NCI-H69 (cell line): ENCODE results near the gene UBALD1.

Source experiments
- DNase-seq: peaks from one replicate; lab custom pipeline; 2025; lab: John Stamatoyannopoulos, UW

The UBALD1 gene

DNA sequence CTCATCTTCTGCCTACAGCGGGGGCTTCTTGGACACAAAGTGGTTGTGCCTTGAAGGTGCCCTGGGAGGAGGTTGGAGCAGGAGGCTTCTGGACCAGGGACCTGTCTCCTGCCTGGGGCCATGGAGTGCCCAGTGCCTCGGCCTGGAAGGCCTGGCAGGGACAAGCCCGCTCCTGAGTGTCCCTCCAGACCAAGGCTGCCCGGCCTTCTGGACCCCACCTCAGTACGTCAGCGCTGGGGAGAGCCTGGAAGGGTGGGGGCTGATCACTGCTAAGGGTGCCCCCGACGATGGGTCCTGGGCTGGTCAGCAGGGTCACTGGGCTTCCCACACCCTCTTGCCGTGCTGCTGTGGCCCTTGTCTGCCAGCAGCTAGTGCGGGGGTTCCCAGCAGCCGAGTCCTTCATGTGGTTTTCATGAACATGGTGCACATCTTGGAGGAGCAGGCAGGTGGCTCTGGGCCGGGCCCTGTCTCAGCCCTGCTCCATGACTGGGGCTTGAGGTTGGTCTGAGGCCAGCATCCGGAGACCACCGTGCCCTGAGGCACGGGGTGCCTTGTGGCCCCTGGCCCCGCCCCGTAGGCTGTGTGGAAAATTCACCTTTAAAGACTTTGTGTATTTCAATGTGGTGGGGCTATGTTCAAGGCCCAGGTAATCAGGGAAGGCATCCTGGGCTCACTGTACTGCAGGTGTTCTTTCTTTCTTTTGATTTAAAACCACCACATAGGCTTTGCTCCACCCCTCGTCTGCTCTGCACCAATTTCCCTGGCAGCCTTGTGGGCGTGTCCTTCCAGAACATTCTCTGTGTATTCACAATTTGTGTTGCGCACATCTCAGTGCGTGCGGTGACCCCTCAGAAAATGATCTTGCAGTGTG, 32.3 kb upstream of the UBALD1 start:
- no peak for DNase-seq

DNA sequence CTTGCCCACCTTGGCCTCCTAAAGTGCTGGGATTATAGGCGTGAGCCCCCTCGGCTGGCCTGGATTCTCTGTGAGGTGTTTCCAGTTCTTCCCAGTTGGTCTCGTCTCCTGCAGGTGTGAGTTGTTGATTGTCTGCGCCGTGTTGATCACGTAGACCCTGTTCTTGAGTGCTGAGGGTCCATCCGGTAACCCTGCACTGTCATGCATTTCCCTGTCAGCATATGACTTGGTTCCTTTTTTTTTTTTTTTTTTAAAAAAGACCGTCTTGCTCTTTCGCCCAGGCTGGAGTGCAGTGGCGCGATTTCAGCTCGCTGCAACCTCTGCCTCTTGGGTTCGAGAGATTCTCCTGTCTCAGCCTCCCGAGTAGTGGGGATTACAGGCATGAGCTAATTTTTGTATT, 27.2 kb upstream of the UBALD1 start:
- no peak for DNase-seq

DNA sequence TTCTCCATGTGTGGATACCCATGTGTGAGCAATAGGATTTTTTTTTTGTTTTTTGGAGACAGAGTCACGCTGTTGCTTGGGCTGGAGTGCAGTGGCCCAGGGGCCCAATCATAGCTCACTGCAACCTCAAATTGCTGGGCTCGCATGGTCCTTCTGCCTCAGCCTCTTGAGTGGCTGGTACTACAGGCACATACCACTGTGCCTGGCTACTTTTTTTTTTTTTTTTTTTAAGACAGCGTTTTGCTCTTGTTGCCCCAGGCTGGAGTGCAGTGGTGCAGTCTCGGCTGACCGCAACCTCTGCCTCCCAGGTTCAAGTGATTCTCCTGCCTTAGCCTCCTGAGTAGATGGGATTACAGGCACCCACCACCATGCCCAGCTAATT, 26.6 kb upstream of the UBALD1 start:
- no peak for DNase-seq

DNA sequence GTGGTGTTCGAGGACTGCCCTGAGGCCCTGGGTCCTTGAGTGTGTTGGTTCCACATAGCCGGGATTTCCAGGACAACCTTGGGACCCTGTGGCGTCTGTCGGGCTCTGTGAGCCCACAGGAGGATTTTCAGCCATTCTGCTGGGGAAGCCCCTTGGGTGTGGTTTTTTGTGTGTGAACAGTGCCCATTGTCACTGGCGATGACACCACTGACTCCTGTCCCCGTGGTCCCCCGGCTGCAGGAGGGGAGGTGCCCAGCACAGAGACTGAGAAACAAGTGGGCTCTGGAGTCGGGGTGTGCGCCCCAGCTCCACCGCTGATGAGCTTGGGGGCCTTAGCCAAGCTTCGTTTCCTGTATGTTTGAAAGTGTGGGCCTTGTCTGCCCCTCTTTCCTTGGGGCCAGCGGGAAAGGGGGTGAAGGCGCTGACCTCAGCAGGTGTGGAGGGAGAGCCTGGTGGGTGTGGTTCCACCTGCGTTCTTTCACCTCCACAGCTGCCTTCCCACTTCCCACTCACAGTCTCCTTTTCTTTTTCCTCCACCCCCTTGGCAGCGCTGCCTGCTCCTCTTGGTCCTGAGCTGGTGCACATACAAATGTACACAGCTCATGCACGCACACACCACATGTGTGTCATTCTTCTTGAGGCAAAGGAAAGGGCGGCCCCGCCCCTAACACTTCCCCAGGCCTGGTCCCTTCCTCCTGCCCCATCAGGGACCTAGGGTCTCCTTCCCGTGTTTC, 26.1 kb upstream of the UBALD1 start:
- peak; percentile 16 for DNase-seq

DNA sequence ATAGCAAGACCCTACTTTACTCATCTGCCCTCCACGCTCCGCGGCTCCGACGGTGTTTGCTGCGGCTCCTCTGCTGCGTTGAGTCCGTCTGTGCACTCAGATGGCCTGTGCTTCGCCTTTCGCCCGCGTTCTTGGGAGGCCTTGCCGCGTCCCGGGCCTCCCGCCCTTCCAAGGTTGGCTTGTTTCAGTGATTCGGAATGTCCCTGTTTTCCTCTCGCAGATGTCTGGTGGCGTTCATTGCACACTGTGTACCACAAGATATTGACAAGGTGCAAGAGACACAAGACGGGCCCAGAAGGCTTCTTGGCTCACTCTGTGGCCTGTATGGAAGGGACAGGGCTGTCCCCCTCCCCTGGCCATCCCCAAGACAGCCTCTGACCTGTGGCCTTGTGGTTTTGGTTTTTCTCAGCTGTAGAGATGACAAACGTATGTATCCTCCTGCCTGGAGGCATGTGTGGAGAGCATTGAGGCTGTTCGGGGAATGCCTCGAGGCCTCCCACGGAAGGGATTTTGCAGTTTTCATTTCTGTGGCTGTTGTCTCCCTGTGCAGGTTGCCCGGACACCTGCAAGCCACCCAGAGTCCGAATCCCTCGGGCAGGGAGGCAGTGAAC, 25.3 kb upstream of the UBALD1 start:
- DNase-seq = no peak

DNA sequence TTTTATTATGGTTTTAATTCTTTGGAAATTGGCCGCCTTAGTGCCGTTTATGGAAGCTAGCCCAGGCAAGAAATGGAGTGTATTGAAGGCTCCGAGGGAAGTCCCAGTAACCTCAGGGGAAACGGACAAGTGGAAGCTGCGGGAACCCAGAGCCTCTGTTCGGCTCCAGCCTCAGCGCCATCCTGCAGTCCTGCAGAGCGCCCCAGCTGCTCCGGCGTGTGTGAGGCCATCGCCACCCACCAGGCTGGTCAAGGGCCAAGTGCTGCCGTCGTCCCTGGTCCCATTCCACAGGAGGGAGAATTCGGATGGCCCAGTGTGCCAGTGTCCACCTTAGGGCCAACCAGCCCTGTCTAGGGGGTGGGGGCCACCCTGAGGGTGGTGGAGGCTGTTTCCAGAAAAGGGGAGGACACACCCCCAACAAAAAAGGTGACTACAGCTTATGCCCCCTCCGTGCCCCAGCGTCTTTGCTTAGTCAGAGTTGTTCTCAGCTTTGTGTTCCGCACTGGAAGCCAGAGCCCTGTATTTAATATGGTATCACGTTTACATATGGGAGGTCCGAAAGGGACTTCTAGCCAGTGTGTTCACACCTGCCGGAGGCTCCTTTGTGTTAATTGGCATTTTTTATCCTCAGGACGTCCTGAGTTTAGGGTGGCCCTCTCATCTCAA, 22.9 kb upstream of the UBALD1 start:
- DNase-seq = no peak

DNA sequence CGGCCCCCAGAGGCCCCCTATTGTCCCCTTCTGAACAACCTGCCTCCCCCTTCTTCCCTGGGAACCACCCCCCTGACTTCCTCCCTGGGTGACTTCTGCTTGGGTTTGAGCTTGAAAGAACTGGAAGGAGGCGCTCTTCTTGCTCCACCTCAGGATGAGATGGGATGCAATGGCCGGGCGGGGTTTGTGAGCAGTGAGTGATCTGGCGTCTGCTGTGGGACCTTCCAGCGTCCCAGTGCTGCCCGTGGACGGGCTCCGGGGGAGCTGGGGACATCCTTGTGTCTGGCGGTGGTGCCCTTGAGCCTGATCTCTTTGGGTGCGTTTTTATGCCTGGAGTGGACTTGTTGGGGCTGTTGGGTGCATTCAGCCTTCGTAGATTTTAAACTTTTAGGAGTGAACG, 21.5 kb upstream of the UBALD1 start:
- DNase-seq = no peak

DNA sequence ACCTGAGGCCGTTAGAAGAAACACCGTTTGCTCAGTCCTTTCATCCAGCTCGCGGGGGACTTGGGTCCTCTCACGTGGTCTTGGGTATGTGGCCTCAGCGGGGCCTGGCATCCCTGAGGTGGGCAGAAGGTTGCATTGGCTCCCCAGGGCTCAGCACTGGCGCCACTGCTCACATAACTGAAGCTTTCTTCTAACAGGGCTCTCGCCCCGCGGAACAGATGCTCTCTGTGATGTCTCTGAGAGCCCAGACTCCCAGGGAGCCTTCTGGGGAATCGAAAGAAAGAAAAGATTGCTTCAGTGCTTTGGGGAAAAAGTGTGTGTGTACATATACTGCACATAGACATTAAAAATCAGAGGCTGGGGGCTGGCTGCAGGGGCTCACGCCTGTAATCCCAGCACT, 20.1 kb upstream of the UBALD1 start:
- DNase-seq = no peak

DNA sequence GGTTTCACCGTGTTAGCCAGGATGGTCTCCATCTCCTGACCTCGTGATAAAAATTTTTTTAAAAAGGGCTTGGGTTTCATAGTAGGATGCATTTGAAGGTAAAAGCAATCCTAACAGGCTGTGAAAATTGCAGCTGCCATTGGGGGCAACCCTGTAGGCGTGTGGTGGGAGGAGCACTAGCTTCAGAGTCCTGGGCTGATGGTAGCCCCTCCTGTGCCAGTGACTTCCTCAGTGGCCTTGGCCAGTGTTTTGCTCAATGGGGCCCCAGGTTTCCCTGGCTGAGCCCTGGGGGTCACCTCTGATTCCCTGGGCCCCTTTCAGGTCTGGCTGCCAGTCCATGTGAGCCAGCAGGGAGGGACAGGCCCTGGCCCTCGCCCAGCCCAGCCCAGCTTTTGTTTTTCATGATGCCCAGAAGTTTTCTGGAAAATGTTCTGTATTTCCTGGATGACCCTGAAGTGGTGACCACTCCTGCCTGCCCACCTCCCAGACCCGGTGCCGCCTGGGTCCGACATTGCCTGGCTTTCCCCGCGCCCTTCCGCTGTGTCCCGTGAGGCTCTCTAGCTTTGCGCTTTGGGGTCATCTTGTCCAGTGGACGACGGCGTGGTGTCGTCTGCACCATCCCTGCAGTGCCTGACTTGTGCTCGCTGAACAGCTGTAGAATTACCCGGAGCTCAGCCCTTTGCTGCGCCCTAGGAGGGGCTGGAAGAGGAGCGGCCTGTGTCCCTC, 19.4 kb upstream of the UBALD1 start:
- DNase-seq = no peak

DNA sequence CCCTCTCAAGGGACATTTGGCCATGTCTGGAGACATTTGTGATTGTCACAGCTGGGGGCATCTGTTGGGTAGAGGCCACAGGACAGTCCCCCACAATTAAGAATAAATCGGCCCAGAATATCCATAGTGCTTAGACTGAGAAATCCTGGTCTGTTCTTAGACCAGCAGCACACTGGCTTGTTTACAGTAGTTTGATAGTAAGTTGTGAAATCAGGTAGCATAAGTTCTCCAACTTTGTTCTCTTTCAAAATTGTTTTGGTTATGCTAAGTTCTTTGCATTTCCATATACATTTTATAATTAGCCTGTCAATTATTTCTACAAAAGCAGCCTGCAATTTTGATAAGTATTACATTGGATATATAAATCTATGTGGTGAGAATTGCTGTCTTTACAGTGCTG, 16.8 kb upstream of the UBALD1 start:
- no peak for DNase-seq

DNA sequence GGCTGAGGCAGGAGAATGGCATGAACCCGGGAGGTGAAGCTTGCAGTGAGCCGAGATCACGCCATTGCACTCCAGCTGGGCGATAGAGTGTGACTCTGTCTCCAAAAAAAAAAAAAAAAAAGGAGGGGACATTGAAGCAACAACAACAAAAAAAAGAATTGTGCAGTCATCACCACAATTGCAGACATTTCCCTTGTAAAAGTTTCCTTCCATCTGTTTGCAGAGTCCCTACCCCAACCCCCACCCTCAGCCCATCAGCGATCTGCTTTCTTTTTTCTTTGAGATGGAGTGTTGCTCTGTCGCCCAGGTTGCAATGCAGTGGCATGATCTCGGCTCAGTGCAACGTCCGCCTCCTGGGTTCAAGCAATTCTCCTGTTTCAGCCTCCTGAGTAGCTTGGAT, 13.6 kb upstream of the UBALD1 start:
- no peak for DNase-seq

DNA sequence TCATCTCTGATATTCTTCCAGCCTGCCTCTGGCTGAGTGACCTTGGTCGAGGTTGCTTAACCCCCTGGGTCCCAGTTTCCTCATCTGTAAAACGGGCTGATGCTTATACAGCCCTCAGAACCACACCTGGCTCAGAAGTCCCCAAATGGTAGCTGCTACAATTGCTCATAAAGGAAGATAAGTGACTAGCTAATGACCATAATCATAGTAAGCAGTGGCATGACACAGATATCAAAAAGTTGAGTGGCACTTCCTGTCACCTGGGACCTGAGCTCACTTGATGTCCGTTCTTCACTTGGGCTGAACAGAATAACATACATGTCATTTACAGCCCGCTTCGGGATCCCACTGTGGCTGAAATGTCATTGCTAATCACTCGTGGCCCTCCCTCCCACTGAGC, 11.7 kb upstream of the UBALD1 start:
- peak; percentile 22 for DNase-seq

DNA sequence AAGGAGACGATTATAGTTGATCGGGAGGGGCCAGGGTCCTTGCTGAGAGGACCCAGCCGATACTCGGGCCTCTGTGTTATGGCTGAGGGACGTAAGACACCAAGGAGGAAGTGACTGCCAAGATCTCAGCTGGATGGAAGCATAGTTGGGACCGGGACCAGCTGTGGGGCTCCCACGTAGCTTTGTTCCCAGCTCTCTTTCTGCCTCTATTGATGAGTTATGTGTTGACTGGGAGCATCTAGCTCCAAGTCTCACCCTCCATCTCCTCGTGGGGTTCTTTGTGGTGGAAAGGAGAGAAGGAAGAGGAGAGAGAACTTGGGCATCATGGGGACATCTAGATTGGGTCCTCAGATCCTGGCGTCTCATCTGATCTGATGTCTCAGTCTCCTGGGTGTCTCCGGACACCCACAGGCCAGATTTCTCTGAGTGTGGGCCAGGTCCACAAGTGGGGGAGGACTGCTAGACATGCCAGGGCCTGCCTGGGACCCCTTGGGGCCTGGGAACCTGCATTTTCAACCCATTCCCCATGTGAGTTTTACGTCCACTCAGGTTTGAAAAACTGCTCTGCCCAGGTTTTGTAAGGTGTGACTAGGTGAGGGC, 11.0 kb upstream of the UBALD1 start:
- DNase-seq = no peak

DNA sequence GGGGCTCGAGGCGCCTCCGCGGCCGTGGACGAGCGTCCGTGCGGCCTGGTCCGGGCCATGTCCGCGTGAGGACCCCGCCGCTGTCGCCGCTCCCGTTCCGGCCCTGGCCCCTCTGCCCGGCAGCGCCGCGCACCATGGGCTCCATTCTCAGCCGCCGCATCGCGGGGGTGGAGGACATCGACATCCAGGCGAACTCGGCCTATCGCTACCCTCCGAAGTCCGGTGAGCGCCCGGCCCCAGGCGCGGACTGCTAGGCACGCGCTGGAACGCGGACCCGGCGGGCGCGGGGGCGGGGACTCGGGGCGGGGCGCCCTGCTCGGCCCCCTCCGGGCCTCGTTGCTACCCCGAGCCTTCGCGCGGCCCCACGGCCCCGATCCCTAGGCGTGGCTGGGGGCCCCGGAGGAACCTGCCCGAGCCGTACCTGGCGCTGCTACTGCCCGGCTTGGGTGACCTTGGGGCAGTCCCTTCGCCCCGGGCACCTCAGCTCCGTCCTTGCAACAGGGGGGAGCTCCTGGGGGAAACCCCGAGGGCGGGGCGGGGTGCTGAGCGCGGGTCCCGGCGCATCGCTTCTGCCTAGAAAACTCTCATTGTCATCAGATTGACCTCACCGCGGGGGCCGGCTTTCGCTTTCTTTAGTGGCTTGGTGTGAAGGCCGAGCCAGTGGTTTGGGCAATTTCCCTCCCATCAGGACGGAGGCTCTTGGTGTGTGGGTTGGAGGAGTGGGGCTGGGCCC, 10.3 kb upstream of the UBALD1 start:
- peak; percentile 80 for DNase-seq

DNA sequence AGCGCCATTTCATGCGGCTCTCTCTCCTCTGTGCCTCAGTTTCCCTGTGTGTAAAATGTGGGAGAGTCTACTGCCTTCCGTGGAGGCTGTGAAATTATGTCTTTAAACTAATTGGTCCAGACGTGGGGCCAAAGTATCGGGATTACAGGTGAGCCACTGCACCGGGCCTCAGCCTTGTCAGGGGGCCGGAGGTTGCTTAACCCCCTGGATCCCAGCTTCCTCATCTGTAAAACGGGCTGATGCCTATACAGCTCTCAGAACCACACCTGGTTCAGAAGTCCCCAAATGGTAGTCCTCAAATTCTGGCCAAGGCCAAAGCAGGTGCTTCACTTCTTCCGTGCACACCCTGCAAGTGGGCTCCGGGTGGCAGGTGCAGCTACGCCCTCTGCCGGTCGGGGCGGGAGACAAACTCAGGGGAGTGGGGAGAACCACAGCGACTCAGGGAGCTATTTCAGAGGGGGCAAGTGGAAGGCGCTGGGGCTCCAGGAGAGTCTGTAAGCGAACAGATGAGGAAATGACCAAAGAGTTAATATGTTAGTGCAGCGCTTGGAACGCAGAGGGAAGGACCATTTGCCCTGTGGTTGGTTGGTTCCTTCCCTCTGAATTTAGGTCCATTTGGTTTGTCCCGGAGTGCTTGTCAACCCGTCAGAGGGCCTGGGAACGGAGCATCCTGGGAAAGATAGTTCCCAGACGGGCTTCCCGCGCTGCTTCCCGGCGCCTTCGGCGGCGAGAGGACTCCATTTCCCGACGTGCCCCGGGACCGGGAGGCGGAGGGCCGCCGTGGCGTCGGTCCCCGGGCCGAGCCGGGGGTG, 9.5 kb upstream of the UBALD1 start, which contains the start of gene MGRN1:
TSS of gene MGRN1 (plus strand) at position 812 of the 812 bp plus-strand sequence. CDS start 135 bp downstream, outside the sequence.
- DNase-seq = peak; percentile 99

DNA sequence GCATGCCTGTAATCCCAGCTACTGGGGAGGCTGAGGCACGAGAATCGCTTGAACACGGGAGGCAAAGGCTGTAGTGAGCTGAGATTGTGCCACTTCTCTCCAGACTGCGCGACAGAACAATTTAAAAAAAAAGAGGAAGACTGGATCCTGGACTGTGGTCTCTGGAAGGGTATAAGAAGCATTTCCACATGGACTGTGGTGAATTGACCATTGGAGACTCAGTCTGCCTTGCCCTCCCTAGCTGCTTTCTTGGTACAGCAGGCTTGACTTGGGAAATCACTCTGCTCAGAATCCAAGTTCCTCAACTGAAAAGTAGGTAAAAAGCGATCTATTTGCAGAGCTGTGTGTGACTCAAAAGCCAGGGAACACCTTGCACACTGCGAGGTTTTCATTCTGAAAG, 8.9 kb upstream of the UBALD1 start:
- no peak for DNase-seq

DNA sequence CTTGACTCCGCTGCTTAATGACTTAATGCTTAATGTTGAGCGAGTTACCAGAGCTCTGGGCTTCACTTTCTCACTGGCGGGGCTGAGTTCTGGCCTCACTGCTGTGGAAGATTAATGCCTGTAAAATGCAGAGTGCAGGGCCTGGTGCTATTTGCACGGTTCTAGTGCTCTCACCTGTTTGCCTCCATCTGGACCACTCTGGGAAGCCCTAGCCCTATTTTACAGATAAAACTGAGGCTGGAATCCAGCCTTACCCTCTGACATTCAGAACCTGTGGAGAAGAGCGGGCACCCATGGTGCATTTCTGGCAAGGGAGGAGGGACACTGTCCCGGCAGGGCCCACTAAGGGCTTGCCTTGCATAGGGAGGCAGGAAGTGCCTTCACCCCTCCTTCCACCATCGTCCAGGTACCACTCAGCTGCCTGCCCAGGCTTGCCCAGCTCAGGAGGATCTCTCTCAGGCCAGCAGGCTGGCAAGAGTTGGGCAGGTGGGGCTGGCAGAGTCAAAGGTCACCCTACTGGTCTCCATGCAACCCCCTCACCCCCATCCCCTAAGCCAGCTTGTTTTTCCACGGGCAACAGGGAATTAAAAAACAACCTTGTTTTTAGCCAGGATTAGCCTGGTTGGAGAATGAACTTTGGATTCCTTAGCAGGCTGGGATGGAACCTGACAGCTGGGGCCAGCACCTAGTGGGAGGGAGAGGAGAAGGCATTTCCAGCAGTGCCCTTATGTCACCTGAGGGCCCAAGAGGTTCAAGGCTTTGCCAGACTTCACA, 4.1 kb upstream of the UBALD1 start:
- DNase-seq = peak; percentile 81

DNA sequence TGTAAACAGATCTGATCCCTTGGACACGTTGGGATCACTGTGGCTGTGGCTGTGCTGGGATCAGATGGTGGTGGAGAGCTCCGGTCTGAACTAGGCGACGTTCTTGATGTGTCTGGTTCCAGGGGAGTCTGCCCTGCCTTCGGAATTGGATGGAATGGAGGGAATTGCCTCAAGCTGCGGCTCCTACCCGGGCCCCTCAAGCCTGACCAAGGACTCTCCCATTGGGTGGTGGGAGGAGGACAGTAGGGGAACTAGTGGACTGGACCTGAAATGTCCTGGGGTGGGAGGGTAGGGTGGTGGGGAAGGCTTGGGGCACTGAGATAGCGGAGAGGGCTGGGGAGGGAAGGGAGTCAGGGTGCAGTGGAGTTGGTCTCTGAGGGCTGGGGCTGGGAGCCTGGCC, 3.2 kb upstream of the UBALD1 start:
- no peak for DNase-seq
